ENCODE results near the gene CD7.
A peak's percentile ranks its signal among the peaks of the same experiment; 100 is the strongest.

Gene CD7

GRCh38 chr17:82273327-82274133 is 43.9 kb downstream of the CD7 start, which contains the start of gene CSNK1D (continued):
- TF ChIP-seq ZNF692 (tag by site-specific recombination; IDR thresholded peaks at IDR 0.05): peak; percentile 80
- TF ChIP-seq SP3 (tag by site-specific recombination; IDR thresholded peaks at IDR 0.05): peak; percentile 98
- TF ChIP-seq GLIS1 (tag by site-specific recombination; IDR thresholded peaks at IDR 0.05): peak; percentile 76
- 0 out of 2 replicates have a peak, but pooled peaks have one; percentile 45 for TF ChIP-seq FEZF1 (tag by site-specific recombination; IDR thresholded peaks at IDR 0.05)
- TF ChIP-seq ZNF639 (tag by site-specific recombination; IDR thresholded peaks at IDR 0.05): peak; percentile 91
- peak; percentile 90 for TF ChIP-seq ZBTB21 (tag by site-specific recombination; IDR thresholded peaks at IDR 0.05)
- TF ChIP-seq REPIN1 (tag by site-specific recombination; IDR thresholded peaks at IDR 0.05; ENCODE audit: low read depth): peak; percentile 77; the same call in 1 of the 2 replicates
- TF ChIP-seq SETDB1 (IDR thresholded peaks at IDR 0.05; ENCODE audit: insufficient read length, low read length): no peak
- no peak for TF ChIP-seq ZNF416 (tag by site-specific recombination; IDR thresholded peaks at IDR 0.05)
- peak; percentile 86 for TF ChIP-seq PATZ1 (tag by site-specific recombination; IDR thresholded peaks at IDR 0.05)
- peak; percentile 96 for TF ChIP-seq YY1 (tag by site-specific recombination; IDR thresholded peaks at IDR 0.05)
- TF ChIP-seq KLF7 (tag by site-specific recombination; IDR thresholded peaks at IDR 0.05; ENCODE audit: borderline replicate concordance): peak; percentile 90
- peak; percentile 83; the same call in 1 of the 2 replicates for TF ChIP-seq INSM2 (tag by site-specific recombination; IDR thresholded peaks at IDR 0.05)
- TF ChIP-seq BCL11B (tag by site-specific recombination; IDR thresholded peaks at IDR 0.05; ENCODE audit: low read depth): no peak
- peak; percentile 88 for TF ChIP-seq ZNF600 (tag by site-specific recombination; IDR thresholded peaks at IDR 0.05)
- 0 out of 2 replicates have a peak, but pooled peaks have one; percentile 27 for TF ChIP-seq ZNF398 (tag by site-specific recombination; IDR thresholded peaks at IDR 0.05)
- TF ChIP-seq ZBTB20 (tag by site-specific recombination; IDR thresholded peaks at IDR 0.05): peak; percentile 65; the same call in 1 of the 2 replicates
- TF ChIP-seq ZNF645 (tag by site-specific recombination; IDR thresholded peaks at IDR 0.05): 0 out of 2 replicates have a peak, but pooled peaks have one; percentile 63
- TF ChIP-seq REST (tag by site-specific recombination; IDR thresholded peaks at IDR 0.05): peak; percentile 51
- 0 out of 2 replicates have a peak, but pooled peaks have one; percentile 77 for TF ChIP-seq GLI4 (tag by site-specific recombination; IDR thresholded peaks at IDR 0.05)
- TF ChIP-seq ZNF513 (tag by site-specific recombination; IDR thresholded peaks at IDR 0.05): peak; percentile 39; the same call in 1 of the 2 replicates
- peak; percentile 27; the same call in 1 of the 2 replicates for TF ChIP-seq ZNF146 (tag by site-specific recombination; IDR thresholded peaks at IDR 0.05)
- TF ChIP-seq ZNF585B (tag by site-specific recombination; IDR thresholded peaks at IDR 0.05): peak; percentile 24; the same call in 1 of the 2 replicates

Data from HEK293 (cell line).